GM12865 (cell line): ENCODE data around the gene PLA2G7.
"Not testable (repeated sequence)": the region's sequence is repeated elsewhere in the genome, so short reads cannot be mapped to it uniquely, and the experiment has no call there.

ENCODE experiments used
- DNase-seq: peaks from one replicate; pipeline ENCODE4 v3.0.0; 2010; ENCODE audit warnings: low read depth
- H3K4me3 ChIP-seq: 2 replicates; pipeline ENCODE4 v1.5.1; 2011; ENCODE audit warnings: mild to moderate bottlenecking, low read depth, low read length, control low read depth
- TF ChIP-seq, protein P1 (sequence below): IDR thresholded peaks from 2 replicates; pipeline ENCODE4 v1.5.1; 2011; ENCODE audit warnings: low read length, control low read depth, low read depth, inconsistent platforms; ENCODE audit not compliant: insufficient read depth; ENCODE audit errors: missing control alignments

Gene PLA2G7

DNA sequence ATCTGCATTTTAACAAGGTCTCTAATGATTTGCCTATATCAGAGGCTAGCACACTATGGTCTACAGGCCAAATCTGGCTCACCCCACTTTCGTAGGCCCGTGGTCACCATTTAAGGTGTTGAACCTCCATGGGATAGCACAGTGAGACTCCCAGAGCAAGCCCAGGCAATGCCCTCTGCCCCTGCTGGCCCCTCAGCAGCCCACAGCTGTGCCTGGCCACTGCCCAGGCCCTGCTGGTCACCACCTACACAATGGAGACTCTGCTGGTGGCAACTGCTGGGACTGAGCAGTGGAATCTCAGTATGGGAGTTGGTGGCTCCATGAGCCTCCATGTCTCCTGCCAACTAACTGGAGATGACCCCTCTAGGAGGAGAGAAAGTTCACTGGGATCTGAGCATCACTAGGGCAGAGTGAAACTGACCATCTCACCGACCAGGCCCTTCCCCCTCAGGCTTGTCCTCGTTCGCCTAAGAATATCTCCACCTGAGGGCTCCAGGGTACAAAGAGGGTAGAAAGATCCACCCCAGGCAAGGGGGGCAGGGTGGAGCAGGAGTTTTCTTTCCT, 13.8 kb upstream of the PLA2G7 start:
- TF ChIP-seq, protein P1, sequence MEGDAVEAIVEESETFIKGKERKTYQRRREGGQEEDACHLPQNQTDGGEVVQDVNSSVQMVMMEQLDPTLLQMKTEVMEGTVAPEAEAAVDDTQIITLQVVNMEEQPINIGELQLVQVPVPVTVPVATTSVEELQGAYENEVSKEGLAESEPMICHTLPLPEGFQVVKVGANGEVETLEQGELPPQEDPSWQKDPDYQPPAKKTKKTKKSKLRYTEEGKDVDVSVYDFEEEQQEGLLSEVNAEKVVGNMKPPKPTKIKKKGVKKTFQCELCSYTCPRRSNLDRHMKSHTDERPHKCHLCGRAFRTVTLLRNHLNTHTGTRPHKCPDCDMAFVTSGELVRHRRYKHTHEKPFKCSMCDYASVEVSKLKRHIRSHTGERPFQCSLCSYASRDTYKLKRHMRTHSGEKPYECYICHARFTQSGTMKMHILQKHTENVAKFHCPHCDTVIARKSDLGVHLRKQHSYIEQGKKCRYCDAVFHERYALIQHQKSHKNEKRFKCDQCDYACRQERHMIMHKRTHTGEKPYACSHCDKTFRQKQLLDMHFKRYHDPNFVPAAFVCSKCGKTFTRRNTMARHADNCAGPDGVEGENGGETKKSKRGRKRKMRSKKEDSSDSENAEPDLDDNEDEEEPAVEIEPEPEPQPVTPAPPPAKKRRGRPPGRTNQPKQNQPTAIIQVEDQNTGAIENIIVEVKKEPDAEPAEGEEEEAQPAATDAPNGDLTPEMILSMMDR = no peak
- H3K4me3 ChIP-seq = no peak overlapping the region
- DNase-seq = no peak

DNA sequence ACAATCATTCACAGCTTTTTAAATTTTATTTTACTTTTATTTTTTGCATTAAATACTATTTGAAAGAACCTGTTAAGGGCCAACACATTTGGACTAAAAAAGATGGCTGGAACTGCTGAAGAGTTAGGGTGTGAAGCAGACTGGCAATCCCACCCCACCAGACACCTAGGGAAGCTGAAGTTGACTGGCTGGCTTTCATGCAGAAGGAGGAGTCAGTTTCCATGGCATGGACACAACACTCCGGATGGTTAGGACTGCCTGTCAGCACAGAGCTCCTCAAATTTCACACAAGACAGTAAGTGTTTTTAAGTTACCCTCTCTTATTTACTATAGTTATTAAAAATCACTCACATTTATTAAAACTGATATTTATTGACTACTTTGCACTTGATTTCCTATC, 11.5 kb upstream of the PLA2G7 start, which contains the start of gene ANKRD66:
Gene ANKRD66 (plus strand): TSS at position 238 of the 400 bp plus-strand sequence. CDS start 5,016 bp downstream, outside the sequence.
- DNase-seq = no peak
- H3K4me3 ChIP-seq = no peak within 1 kb of the TSS
- TF ChIP-seq, protein P1 = no peak

DNA sequence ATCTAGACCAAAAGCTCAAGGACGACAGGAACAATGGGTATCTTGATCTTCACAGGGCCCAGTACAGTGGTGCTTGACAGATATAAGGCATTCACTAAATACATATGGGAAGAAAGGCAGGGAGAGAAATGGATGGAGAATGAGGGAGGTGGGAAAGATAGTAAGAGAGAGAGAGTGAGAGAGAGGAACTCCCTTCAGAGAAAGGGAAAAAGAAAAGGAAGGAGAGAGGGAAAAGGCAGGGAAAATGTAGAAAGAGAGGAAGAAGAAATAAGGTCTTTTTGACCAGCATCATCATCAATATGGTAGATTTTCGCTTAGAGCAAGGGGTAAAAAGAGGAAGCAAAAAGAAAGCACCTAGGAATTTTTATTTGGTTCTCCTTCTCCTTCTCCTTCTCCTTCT, 10.8 kb upstream of the PLA2G7 start:
- TF ChIP-seq, protein P1 = no peak
- H3K4me3 ChIP-seq = no peak overlapping the region
- no peak for DNase-seq

DNA sequence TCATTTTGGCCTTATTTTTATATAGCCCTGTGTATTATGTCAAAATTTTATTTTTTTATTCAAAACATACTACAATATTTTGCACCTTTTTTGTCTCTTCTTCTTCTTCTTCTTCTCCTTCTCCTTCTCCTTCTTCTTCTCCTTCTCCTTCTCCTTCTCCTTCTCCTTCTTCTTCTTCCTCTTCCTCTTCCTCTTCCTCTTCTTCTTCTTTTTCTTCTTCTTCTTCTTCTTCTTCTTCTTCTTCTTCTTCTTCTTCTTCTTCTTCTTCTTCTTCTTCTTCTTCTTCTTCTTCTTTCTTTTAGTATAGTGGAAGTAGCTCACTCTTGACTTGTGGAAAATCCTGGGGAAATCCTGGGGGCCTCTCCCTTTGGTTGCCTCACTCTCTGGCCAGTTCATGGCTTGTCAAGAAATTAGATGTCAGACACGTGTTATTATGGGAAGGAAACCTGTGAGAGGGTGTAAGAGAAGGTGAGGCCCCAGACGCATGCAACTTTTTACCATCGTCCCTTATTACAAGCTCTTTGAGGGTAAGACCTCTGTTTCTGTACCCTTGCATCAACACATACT, 9.1 kb upstream of the PLA2G7 start:
- not testable (repeated sequence) for H3K4me3 ChIP-seq

DNA sequence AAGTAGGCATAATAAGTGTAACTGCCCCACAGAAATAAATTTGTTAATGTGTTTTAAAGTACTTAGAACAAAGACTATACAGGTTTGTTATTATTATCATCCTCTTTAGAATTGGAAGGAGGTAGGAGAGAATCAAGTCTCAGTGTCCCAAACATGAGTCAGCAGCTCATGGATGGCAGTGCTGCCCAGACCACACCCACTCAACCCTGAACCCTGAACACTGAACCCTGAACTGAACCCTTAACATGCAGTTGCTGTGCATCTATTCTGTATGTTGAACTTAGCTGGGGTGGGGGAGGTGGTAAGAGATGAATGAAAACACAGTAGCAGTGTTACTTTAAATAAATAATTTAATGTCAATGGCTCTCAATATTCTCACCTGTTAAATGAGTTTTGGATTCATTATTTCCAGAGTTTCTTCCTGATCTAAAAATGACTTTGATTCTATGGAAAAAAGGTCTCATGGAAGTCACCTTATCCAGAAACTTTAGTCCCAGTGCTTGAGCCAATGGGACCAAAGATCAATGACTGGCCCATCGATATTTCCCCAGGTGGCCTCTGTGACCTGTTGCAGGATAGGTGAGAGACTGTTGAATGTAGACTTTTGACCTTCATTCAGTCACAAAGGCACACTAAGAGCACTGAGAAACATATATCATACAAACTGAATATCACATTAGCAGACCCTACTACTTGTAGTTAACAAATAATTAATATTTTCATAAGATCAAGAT, 8.4 kb upstream of the PLA2G7 start:
- TF ChIP-seq, protein P1 = no peak
- DNase-seq = no peak
- no peak overlapping the region for H3K4me3 ChIP-seq

More for the DNA sequence above, 9.1 kb upstream of the PLA2G7 start:
- DNase-seq = not testable (repeated sequence)

DNA sequence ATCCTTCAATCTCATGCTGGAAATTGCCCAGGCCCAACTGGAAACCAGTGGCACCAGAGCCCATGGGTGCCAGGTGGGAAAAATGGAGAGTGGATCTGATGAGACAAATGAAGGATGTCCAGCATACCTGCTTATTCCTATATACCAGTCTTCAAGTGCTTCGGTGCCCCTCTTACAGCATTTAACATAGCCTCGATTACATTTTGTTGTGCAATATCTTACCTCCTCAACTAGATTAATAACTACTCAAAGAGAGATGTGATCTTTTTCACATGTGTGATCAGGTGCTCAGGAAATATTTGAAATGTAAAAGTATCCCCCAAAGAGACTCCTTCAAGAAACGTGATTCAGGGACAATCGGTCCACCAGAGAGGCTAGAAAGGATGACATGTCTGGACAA, 6.7 kb upstream of the PLA2G7 start:
- DNase-seq = no peak
- TF ChIP-seq, protein P1 = no peak
- H3K4me3 ChIP-seq = no peak overlapping the region

DNA sequence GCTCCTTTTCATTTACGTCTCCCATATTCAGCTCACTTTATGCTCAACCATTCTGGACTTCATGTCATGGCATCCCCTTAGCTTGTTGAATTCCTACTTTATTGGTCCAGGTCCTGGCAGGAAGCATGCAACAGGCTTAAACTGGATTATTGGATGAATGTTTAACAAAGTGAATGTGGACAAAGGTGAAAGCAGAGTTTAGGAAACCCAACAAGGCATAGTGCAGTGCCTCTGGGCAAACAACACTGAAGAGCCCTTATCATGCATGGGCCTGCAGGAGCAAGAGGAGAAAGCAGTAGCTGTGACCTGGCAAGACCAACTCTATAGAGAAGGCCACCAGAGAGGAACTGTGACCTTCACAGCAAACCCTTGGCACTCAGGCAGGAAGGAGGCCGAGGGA, 6.3 kb upstream of the PLA2G7 start:
- DNase-seq = no peak
- TF ChIP-seq, protein P1 = no peak
- no peak overlapping the region for H3K4me3 ChIP-seq
